ENCODE results near the gene DNMT3B.

Gene DNMT3B

GRCh38 chr20:32847964-32848363, 85.8 kb downstream of the DNMT3B start:
- H3K36me3 ChIP-seq (ENCODE audit: insufficient read depth, low read length): peaks cover 95% of the 10 kb centered on the region

DNA sequence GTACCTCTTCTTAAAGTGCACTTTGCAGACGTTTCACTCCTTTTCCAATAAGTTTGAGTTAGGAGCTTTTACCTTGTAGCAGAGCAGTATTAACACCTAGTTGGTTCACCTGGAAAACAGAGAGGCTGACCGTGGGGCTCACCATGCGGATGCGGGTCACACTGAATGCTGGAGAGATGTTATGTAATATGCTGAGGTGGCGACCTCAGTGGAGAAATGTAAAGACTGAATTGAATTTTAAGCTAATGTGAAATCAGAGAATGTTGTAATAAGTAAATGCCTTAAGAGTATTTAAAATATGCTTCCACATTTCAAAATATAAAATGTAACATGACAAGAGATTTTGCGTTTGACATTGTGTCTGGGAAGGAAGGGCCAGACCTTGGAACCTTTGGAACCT, 86.7 kb downstream of the DNMT3B start:
- H3K79me2 ChIP-seq (ENCODE audit: insufficient read depth, low read length): no peaks in the 10 kb centered on the region
- H3K9ac ChIP-seq (ENCODE audit: low read length): no peak overlapping the region
- H3K4me2 ChIP-seq (ENCODE audit: low read length): no peak overlapping the region
- H4K20me1 ChIP-seq (ENCODE audit: insufficient read depth, low read length): no peaks in the 10 kb centered on the region
- no peaks in the 10 kb centered on the region for H3K4me1 ChIP-seq (ENCODE audit: insufficient read depth, low read length, severe bottlenecking)
- no peak overlapping the region for H3K4me3 ChIP-seq (ENCODE audit: low read depth, low read length, poor library complexity, severe bottlenecking)
- H3F3A ChIP-seq (ENCODE audit: insufficient read depth, low read length): no peaks in the 10 kb centered on the region
- no peaks in the 10 kb centered on the region for H3K27me3 ChIP-seq (ENCODE audit: insufficient read depth, low read length)
- H3K9me2 ChIP-seq (ENCODE audit: low read depth, low read length): no peaks in the 10 kb centered on the region
- H3K36me3 ChIP-seq (ENCODE audit: insufficient read depth, low read length): peaks cover 91% of the 10 kb centered on the region
- H3K9me3 ChIP-seq (ENCODE audit: low read length): no peaks in the 10 kb centered on the region
- TF ChIP-seq, protein P1, sequence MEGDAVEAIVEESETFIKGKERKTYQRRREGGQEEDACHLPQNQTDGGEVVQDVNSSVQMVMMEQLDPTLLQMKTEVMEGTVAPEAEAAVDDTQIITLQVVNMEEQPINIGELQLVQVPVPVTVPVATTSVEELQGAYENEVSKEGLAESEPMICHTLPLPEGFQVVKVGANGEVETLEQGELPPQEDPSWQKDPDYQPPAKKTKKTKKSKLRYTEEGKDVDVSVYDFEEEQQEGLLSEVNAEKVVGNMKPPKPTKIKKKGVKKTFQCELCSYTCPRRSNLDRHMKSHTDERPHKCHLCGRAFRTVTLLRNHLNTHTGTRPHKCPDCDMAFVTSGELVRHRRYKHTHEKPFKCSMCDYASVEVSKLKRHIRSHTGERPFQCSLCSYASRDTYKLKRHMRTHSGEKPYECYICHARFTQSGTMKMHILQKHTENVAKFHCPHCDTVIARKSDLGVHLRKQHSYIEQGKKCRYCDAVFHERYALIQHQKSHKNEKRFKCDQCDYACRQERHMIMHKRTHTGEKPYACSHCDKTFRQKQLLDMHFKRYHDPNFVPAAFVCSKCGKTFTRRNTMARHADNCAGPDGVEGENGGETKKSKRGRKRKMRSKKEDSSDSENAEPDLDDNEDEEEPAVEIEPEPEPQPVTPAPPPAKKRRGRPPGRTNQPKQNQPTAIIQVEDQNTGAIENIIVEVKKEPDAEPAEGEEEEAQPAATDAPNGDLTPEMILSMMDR (IDR thresholded peaks at IDR 0.05; ENCODE audit: low read length): no peak
- TF ChIP-seq EZH2 (IDR thresholded peaks at IDR 0.05; ENCODE audit: borderline replicate concordance, low read length): no peak
- H3K27ac ChIP-seq (ENCODE audit: low read depth, low read length, poor library complexity, severe bottlenecking): no peak overlapping the region
- no peak overlapping the region for H2AFZ ChIP-seq (ENCODE audit: low read length)

More at GRCh38 chr20:32847964-32848363, 85.8 kb downstream of the DNMT3B start:
- Histone ChIP-seq H4K20me1 (ENCODE audit: insufficient read depth, low read length) (no peaks in the 10 kb centered on the region), H3K27me3 (ENCODE audit: insufficient read depth, low read length) (no peaks in the 10 kb centered on the region), H3K27ac (ENCODE audit: low read depth, low read length, poor library complexity, severe bottlenecking) (no peak overlapping the region), H3K4me1 (ENCODE audit: insufficient read depth, low read length, severe bottlenecking) (no peaks in the 10 kb centered on the region), H3K9me2 (ENCODE audit: low read depth, low read length) (no peaks in the 10 kb centered on the region), H3K79me2 (ENCODE audit: insufficient read depth, low read length) (0 out of 2 replicates have a peak, but pooled peaks cover 7% of the 10 kb centered on the region), H3K9ac (ENCODE audit: low read length) (no peak overlapping the region), H3K4me3 (ENCODE audit: low read depth, low read length, poor library complexity, severe bottlenecking) (no peak overlapping the region), H2AFZ (ENCODE audit: low read length) (no peak overlapping the region), H3F3A (ENCODE audit: insufficient read depth, low read length) (no peaks in the 10 kb centered on the region), H3K4me2 (ENCODE audit: low read length) (no peak overlapping the region), H3K9me3 (ENCODE audit: low read length) (no peaks in the 10 kb centered on the region)
- TF ChIP-seq EZH2 (IDR thresholded peaks at IDR 0.05; ENCODE audit: borderline replicate concordance, low read length): no peak
- TF ChIP-seq, protein P1 (IDR thresholded peaks at IDR 0.05; ENCODE audit: low read length): no peak

DNA sequence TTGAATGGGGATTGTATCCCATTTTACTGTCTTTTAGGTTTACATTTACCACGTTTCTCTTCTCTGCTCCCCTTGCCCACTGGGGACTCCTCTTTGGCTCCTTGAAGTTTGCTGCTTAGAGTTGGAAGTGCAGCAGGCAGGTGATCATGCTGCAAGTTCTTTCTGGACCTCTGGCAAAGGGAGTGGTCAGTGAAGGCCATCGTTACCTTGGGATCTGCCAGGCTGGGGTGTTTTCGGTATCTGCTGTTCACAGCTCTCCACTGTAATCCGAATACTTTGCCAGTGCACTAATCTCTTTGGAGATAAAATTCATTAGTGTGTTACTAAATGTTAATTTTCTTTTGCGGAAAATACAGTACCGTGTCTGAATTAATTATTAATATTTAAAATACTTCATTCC, 87.4 kb downstream of the DNMT3B start:
- Histone ChIP-seq H3K36me3 (ENCODE audit: insufficient read depth, low read length) (peaks cover 85% of the 10 kb centered on the region), H3K9me2 (ENCODE audit: low read depth, low read length) (no peaks in the 10 kb centered on the region), H3F3A (ENCODE audit: insufficient read depth, low read length) (no peaks in the 10 kb centered on the region), H3K9ac (ENCODE audit: low read length) (no peak overlapping the region), H3K27me3 (ENCODE audit: insufficient read depth, low read length) (no peaks in the 10 kb centered on the region), H3K9me3 (ENCODE audit: low read length) (no peaks in the 10 kb centered on the region), H2AFZ (ENCODE audit: low read length) (no peak overlapping the region), H4K20me1 (ENCODE audit: insufficient read depth, low read length) (no peaks in the 10 kb centered on the region), H3K4me1 (ENCODE audit: insufficient read depth, low read length, severe bottlenecking) (no peaks in the 10 kb centered on the region), H3K4me2 (ENCODE audit: low read length) (no peak overlapping the region), H3K79me2 (ENCODE audit: insufficient read depth, low read length) (no peaks in the 10 kb centered on the region), H3K4me3 (ENCODE audit: low read depth, low read length, poor library complexity, severe bottlenecking) (no peak overlapping the region), H3K27ac (ENCODE audit: low read depth, low read length, poor library complexity, severe bottlenecking) (no peak overlapping the region)
- TF ChIP-seq, protein P1 (IDR thresholded peaks at IDR 0.05; ENCODE audit: low read length): no peak
- TF ChIP-seq EZH2 (IDR thresholded peaks at IDR 0.05; ENCODE audit: borderline replicate concordance, low read length): no peak

Measured in OCI-LY1 (cell line).